Astrocyte (in vitro differentiated cells and primary cell): Measurements from ENCODE around the gene F8. TPM values are rescaled to one million over a fixed set of nuclear protein-coding genes. Genes with fewer than 3 reads are reported as not detected.

Experiments
- DNase-seq: peaks from one replicate; pipeline ENCODE4 v3.0.0-alpha.2; 2010; ENCODE audit warnings: low read depth
- FAIRE-seq: peaks from 2 replicates; lab custom pipeline; 2011; peaks lifted over from hg19 to GRCh38; lab: Jason Lieb, UNC
- H2AFZ ChIP-seq: 2 replicates; pipeline ENCODE4 v1.6.0; 2012; ENCODE audit warnings: low read depth, low read length, inconsistent platforms
- H3K27ac ChIP-seq: 2 replicates; pipeline ENCODE4 v1.5.1; 2011; ENCODE audit warnings: low read depth, low read length, inconsistent platforms
- H3K27me3 ChIP-seq: 2 replicates; pipeline ENCODE4 v1.6.0; 2011; ENCODE audit warnings: low read length, inconsistent platforms; ENCODE audit not compliant: insufficient read depth
- H3K36me3 ChIP-seq: 2 replicates; pipeline ENCODE4 v1.5.1; 2011; ENCODE audit warnings: low read length, inconsistent platforms; ENCODE audit not compliant: insufficient read depth
- H3K4me1 ChIP-seq: 2 replicates; pipeline ENCODE4 v1.5.1; 2011; ENCODE audit warnings: low read length, inconsistent platforms; ENCODE audit not compliant: insufficient read depth
- H3K4me2 ChIP-seq: 2 replicates; pipeline ENCODE4 v1.6.0; 2012; ENCODE audit warnings: low read length, inconsistent platforms
- H3K4me3 ChIP-seq: 2 replicates; pipeline ENCODE4 v1.5.1; 2011; ENCODE audit warnings: low read depth, mild to moderate bottlenecking, low read length, inconsistent platforms; ENCODE audit not compliant: insufficient read depth
- H3K79me2 ChIP-seq: 2 replicates; pipeline ENCODE4 v1.6.0; 2012; ENCODE audit warnings: mild to moderate bottlenecking, low read length, inconsistent platforms; ENCODE audit not compliant: insufficient read depth
- H3K9ac ChIP-seq: 2 replicates; pipeline ENCODE4 v1.6.0; 2012; ENCODE audit warnings: mild to moderate bottlenecking, low read length, inconsistent platforms
- H3K9me3 ChIP-seq: 2 replicates; pipeline ENCODE4 v1.5.1; 2012; ENCODE audit warnings: low read depth, mild to moderate bottlenecking, low read length, inconsistent platforms; ENCODE audit not compliant: insufficient read depth
- H4K20me1 ChIP-seq: 2 replicates; pipeline ENCODE4 v1.6.0; 2012; ENCODE audit warnings: low read length, inconsistent platforms; ENCODE audit not compliant: insufficient read depth
- H3K27ac Mint-ChIP-seq: one replicate; pipeline ENCODE4 v1.8.0; 2021; ENCODE audit warnings: mild to moderate bottlenecking, mixed read lengths; ENCODE audit not compliant: unreplicated experiment
- H3K27me3 Mint-ChIP-seq: one replicate; pipeline ENCODE4 v1.8.0; 2021; ENCODE audit warnings: low read depth, mixed read lengths; ENCODE audit not compliant: unreplicated experiment
- H3K36me3 Mint-ChIP-seq: one replicate; pipeline ENCODE4 v1.8.0; 2021; ENCODE audit warnings: low read depth, mixed read lengths; ENCODE audit not compliant: unreplicated experiment
- H3K4me1 Mint-ChIP-seq: one replicate; pipeline ENCODE4 v1.8.0; 2021; ENCODE audit warnings: low read depth, mixed read lengths; ENCODE audit not compliant: unreplicated experiment
- H3K4me3 Mint-ChIP-seq: one replicate; pipeline ENCODE4 v1.8.0; 2021; ENCODE audit warnings: mild to moderate bottlenecking, moderate library complexity, mixed read lengths; ENCODE audit not compliant: unreplicated experiment
- H3K9me3 Mint-ChIP-seq: one replicate; pipeline ENCODE4 v1.8.0; 2021; ENCODE audit warnings: mild to moderate bottlenecking, mixed read lengths; ENCODE audit not compliant: unreplicated experiment
- CTCF ChIP-seq: IDR thresholded peaks from 2 replicates; pipeline ENCODE4 v1.5.1; 2011; ENCODE audit warnings: low read depth, mild to moderate bottlenecking, inconsistent platforms, low read length, moderate library complexity; ENCODE audit not compliant: insufficient read depth
- EZH2 ChIP-seq: IDR thresholded peaks from 2 replicates; pipeline ENCODE4 v1.6.1; 2012; ENCODE audit warnings: mild to moderate bottlenecking, low read length, inconsistent platforms; ENCODE audit not compliant: insufficient read depth
- total RNA-seq: library from RNA; stranded (reverse); gene quantifications from 2 replicates; pipeline ENCODE4 v1.2.1, GENCODE V29; 2021

Gene F8
- total RNA-seq, 1 donor from 2014 or later: 2.5 TPM

- no peak overlapping the region for H3K4me3 ChIP-seq
- H3K9me3 ChIP-seq: no peaks in the 10 kb centered on the region
- H3K4me2 ChIP-seq: peak overlapping the region; percentile 51
- TF ChIP-seq EZH2: no peak
- no peak for TF ChIP-seq CTCF
- no peaks in the 10 kb centered on the region for H3K36me3 ChIP-seq
- Mint-ChIP-seq H3K36me3 (no peaks in the 10 kb centered on the region), H3K27me3 (no peaks in the 10 kb centered on the region), H3K4me3 (no peak overlapping the region), H3K9me3 (no peaks in the 10 kb centered on the region), H3K4me1 (peaks cover 16% of the 10 kb centered on the region), H3K27ac (peak overlapping the region; percentile 6)
- no peak overlapping the region for H2AFZ ChIP-seq
- H3K27ac ChIP-seq: peak overlapping the region; percentile 46
- FAIRE-seq (peak; percentile 54), DNase-seq (peak; percentile 12)
- no peak overlapping the region for H3K9ac ChIP-seq
- H3K4me1 ChIP-seq: peaks cover 14% of the 10 kb centered on the region
- no peaks in the 10 kb centered on the region for H4K20me1 ChIP-seq
- H3K79me2 ChIP-seq: no peaks in the 10 kb centered on the region
- H3K27me3 ChIP-seq: no peaks in the 10 kb centered on the region
Observed at GRCh38 chrX:154799556-154800348, 222.8 kb downstream of the F8 start.

- no peak overlapping the region for H2AFZ ChIP-seq
- H4K20me1 ChIP-seq: no peaks in the 10 kb centered on the region
- no peak overlapping the region for H3K4me3 ChIP-seq
- H3K36me3 ChIP-seq: no peaks in the 10 kb centered on the region
- no peaks in the 10 kb centered on the region for H3K27me3 ChIP-seq
- H3K36me3 Mint-ChIP-seq: no peaks in the 10 kb centered on the region
- H3K9me3 Mint-ChIP-seq: peaks cover 3% of the 10 kb centered on the region
- no peak for TF ChIP-seq EZH2
- TF ChIP-seq CTCF: no peak
- peak overlapping the region; percentile 73 for H3K27ac Mint-ChIP-seq
- H3K4me2 ChIP-seq: peak overlapping the region; percentile 30
- no peak overlapping the region for H3K27ac ChIP-seq
- FAIRE-seq: peak; percentile 81
- peaks cover 14% of the 10 kb centered on the region for H3K4me1 ChIP-seq
- H3K9me3 ChIP-seq: no peaks in the 10 kb centered on the region
- H3K4me1 Mint-ChIP-seq: peaks cover 13% of the 10 kb centered on the region
- H3K27me3 Mint-ChIP-seq: no peaks in the 10 kb centered on the region
- DNase-seq: peak; percentile 19
- H3K79me2 ChIP-seq: no peaks in the 10 kb centered on the region
- no peak overlapping the region for H3K4me3 Mint-ChIP-seq
- no peak overlapping the region for H3K9ac ChIP-seq
Observed at GRCh38 chrX:154797006-154797405, 225.5 kb downstream of the F8 start.

GRCh38 chrX:154795016-154795415 is 227.5 kb downstream of the F8 start:
- H3K27ac Mint-ChIP-seq: no peak overlapping the region
- Histone ChIP-seq H3K4me1 (peaks cover 12% of the 10 kb centered on the region), H3K27ac (no peak overlapping the region), H3K9me3 (no peaks in the 10 kb centered on the region), H3K36me3 (no peaks in the 10 kb centered on the region), H2AFZ (no peak overlapping the region), H3K4me3 (no peak overlapping the region), H4K20me1 (no peaks in the 10 kb centered on the region), H3K9ac (no peak overlapping the region), H3K4me2 (no peak overlapping the region), H3K79me2 (no peaks in the 10 kb centered on the region), H3K27me3 (no peaks in the 10 kb centered on the region)
- DNase-seq (no peak), FAIRE-seq (peak; percentile 94)
- H3K4me3 Mint-ChIP-seq: no peak overlapping the region
- peaks cover 3% of the 10 kb centered on the region for H3K9me3 Mint-ChIP-seq
- TF ChIP-seq CTCF: no peak
- TF ChIP-seq EZH2: no peak
- no peaks in the 10 kb centered on the region for H3K36me3 Mint-ChIP-seq
- H3K27me3 Mint-ChIP-seq: no peaks in the 10 kb centered on the region
- peaks cover 13% of the 10 kb centered on the region for H3K4me1 Mint-ChIP-seq
